GM12878 (cell line): ENCODE data around the gene TMEM131L. TPM values are rescaled to one million over a fixed set of nuclear protein-coding genes. Genes with fewer than 3 reads are reported as not detected.

ENCODE experiments used
- ATAC-seq: fragments of 200-7000 bp; cut with Tn5 transposase; 3 replicates; pipeline ENCODE4 v1.9.1; 2020; ENCODE audit warnings: mild to moderate bottlenecking, moderate library complexity
- BruUV-seq: library from RNA; stranded (reverse); fragments of 400-500 nt; replicated peaks from 2 replicates; lab custom pipeline; 2021; lab: Mats Ljungman, UMichigan
- CTCF ChIA-PET: fragments of 300-600 bp; sonication (Branson Sonifier 250); formaldehyde crosslinking; extraction: SDS; loops from one replicate; lab custom pipeline; 2021; ENCODE audit warnings: inconsistent platforms; lab: Yijun Ruan, JAX
- POLR2A ChIA-PET: fragments of 350-600 bp; formaldehyde crosslinking; extraction: SDS; loops from one replicate; lab custom pipeline; 2021; ENCODE audit warnings: inconsistent platforms; lab: Charles Lee
- RAD21 ChIA-PET: fragments of 300-600 bp; sonication (Branson Sonifier 250); formaldehyde crosslinking; loops from one replicate; lab custom pipeline; 2023; ENCODE audit warnings: antibody characterized with exemption; ENCODE audit not compliant: unreplicated experiment; lab: Charles Lee
- SMC1A ChIA-PET: fragments of 300-600 bp; sonication (Branson Sonifier 250); formaldehyde crosslinking; loops from one replicate; lab custom pipeline; 2023; ENCODE audit not compliant: unreplicated experiment, uncharacterized antibody; lab: Charles Lee
- DNase-seq: peaks from one replicate; pipeline ENCODE4 v3.0.0-alpha.2; 2011; ENCODE audit warnings: low read depth, low spot score
- FAIRE-seq: peaks from 3 replicates; lab custom pipeline; 2011; peaks lifted over from hg19 to GRCh38; lab: Jason Lieb, UNC
- H2AFZ ChIP-seq: 2 replicates; pipeline ENCODE4 v1.6.0; 2011; ENCODE audit warnings: low read depth, low read length, control low read depth; ENCODE audit not compliant: control insufficient read depth
- H3K27ac ChIP-seq: 2 replicates; pipeline ENCODE4 v1.5.1; 2011; ENCODE audit warnings: control low read depth; ENCODE audit not compliant: control insufficient read depth, insufficient read depth
- H3K27me3 ChIP-seq, 2 experiments: replicated peaks in 1 of 2; 2 replicates each; pipeline versions ENCODE4 v1.6.0 to v1.6.1; 2011; ENCODE audit warnings: low read length in 1 of 2; ENCODE audit not compliant: control insufficient read depth in 2 of 2, insufficient read depth in 2 of 2
- H3K36me3 ChIP-seq, 2 experiments: 2 replicates each; pipeline ENCODE4 v1.5.1; 2011; ENCODE audit warnings: low read length in 1 of 2; ENCODE audit not compliant: control insufficient read depth in 2 of 2, insufficient read depth in 2 of 2
- H3K4me1 ChIP-seq: 2 replicates; pipeline ENCODE4 v1.6.1; 2011; ENCODE audit warnings: mild to moderate bottlenecking, low read length, moderate library complexity, mixed read lengths; ENCODE audit not compliant: control insufficient read depth, insufficient read depth
- H3K4me2 ChIP-seq: 2 replicates; pipeline ENCODE4 v1.6.0; 2011; ENCODE audit warnings: control low read depth; ENCODE audit not compliant: control insufficient read depth, insufficient read depth
- H3K4me3 ChIP-seq: fragments of 200-600 bp; sonication (generic); 2 replicates; pipeline ENCODE4 v1.5.1; 2016
- H3K79me2 ChIP-seq: 2 replicates; pipeline ENCODE4 v1.6.0; 2011; ENCODE audit warnings: low read length; ENCODE audit not compliant: control insufficient read depth, insufficient read depth
- H3K9ac ChIP-seq: 2 replicates; pipeline ENCODE4 v1.8.0; 2011; ENCODE audit warnings: low read length, control low read depth, mixed read lengths; ENCODE audit not compliant: control insufficient read depth, insufficient read depth
- H3K9me3 ChIP-seq: replicated peaks from 3 replicates; pipeline ENCODE4 v1.5.1; 2011; ENCODE audit warnings: mild to moderate bottlenecking, low read length; ENCODE audit not compliant: control insufficient read depth, insufficient read depth
- H4K20me1 ChIP-seq: 2 replicates; pipeline ENCODE4 v1.6.0; 2011; ENCODE audit not compliant: control insufficient read depth, insufficient read depth
- EP300 ChIP-seq, 2 experiments: fragments of 150-350 bp in 1 of 2; IDR thresholded peaks; 2 replicates each; pipeline ENCODE4 v1.6.1; 2011 to 2012; ENCODE audit warnings: low read depth in 2 of 2, low read length in 2 of 2, borderline replicate concordance in 1 of 2, improper control_type of control experiment in 1 of 2, inconsistent platforms in 1 of 2; ENCODE audit not compliant: control insufficient read depth in 1 of 2
- GABPA ChIP-seq: IDR thresholded peaks from 2 replicates; pipeline ENCODE4 v1.6.1; 2014; ENCODE audit warnings: antibody characterized with exemption, low read depth, mild to moderate bottlenecking, inconsistent platforms
- MTA3 ChIP-seq: IDR thresholded peaks from 2 replicates; pipeline ENCODE4 v1.6.1; 2012; ENCODE audit warnings: low read length, inconsistent platforms, borderline replicate concordance
- SPI1 ChIP-seq: IDR thresholded peaks from 2 replicates; pipeline ENCODE4 v1.6.1; 2011; ENCODE audit warnings: low read depth, mild to moderate bottlenecking, low read length, moderate library complexity, borderline replicate concordance; ENCODE audit not compliant: insufficient read depth
- STAT3 ChIP-seq: IDR thresholded peaks from 2 replicates; pipeline ENCODE4 v1.6.1; 2011; ENCODE audit warnings: low read depth, low read length, improper control_type of control experiment
- SUZ12 ChIP-seq: fragments of 200-600 bp; sonication (generic); IDR thresholded peaks from one replicate; pipeline ENCODE4 v1.6.1; 2018; ENCODE audit warnings: antibody characterized with exemption, mild to moderate bottlenecking; ENCODE audit not compliant: unreplicated experiment
- TARDBP ChIP-seq: IDR thresholded peaks from 2 replicates; pipeline ENCODE4 v1.6.1; 2016; ENCODE audit warnings: borderline replicate concordance
- TCF3 ChIP-seq: IDR thresholded peaks from 2 replicates; pipeline ENCODE4 v1.6.1; 2012; ENCODE audit warnings: low read depth, mild to moderate bottlenecking, low read length, borderline replicate concordance; ENCODE audit not compliant: insufficient read depth
- WGBS: methylation state at CpG from one replicate; pipeline ENCODE4 v1.1.6; 2016; ENCODE audit warnings: low lambda C conversion rate; ENCODE audit not compliant: insufficient replicate concordance, insufficient coverage; ENCODE audit errors: missing lambda C conversion rate; 5-methylcytosine and 5-hydroxymethylcytosine counted together
- in situ Hi-C: fragments of 300-500 bp; cut with MboI; formaldehyde crosslinking; loops from 9 replicates; pipeline ENCODE4 v1.14.3; 2018; ENCODE audit warnings: mixed read lengths
- intact Hi-C: fragments of 100-400 bp; cut with micrococcal nuclease; formaldehyde crosslinking; loops from one replicate; pipeline ENCODE4 v1.14.2; 2022; ENCODE audit not compliant: unreplicated experiment
- polyA plus RNA-seq, 11 experiments: library from polyadenylated mRNA; depleted of rRNA in 4 of 11; unstranded in 6 of 11; stranded (reverse) in 5 of 11; fragments of >200 nt; fragmentation: Nextera tagmentation in 4 of 11; fragmentation: Illumina TruSeq in 1 of 11; extraction: Ambion mirVana in 4 of 11; extraction: Trizol in 1 of 11; gene quantifications; 1 replicate in 1 of 11; 2 replicates in 10 of 11; pipeline versions ENCODE4 v1.2.1 to v1.2.3, GENCODE V29; 2011 to 2016; ENCODE audit warnings: inconsistent platforms in 2 of 11, missing spikeins in 2 of 11, low read depth in 1 of 11
- total RNA-seq, 4 experiments: library from RNA; depleted of rRNA in 3 of 4; stranded (reverse); fragments of >200 nt in 3 of 4; fragmentation: Illumina TruSeq in 1 of 4; extraction: Trizol in 1 of 4; gene quantifications; 2 replicates each; pipeline versions ENCODE4 v1.2.1 to v1.2.3, GENCODE V29; 2013 to 2021

Gene TMEM131L
- total and polyA plus RNA-seq, 10 of the 15 experiments (the other 5 are each of a cell fraction or from before 2014, with no cell fraction given), result 8.5 to 101 (median 74.4) TPM

DNA sequence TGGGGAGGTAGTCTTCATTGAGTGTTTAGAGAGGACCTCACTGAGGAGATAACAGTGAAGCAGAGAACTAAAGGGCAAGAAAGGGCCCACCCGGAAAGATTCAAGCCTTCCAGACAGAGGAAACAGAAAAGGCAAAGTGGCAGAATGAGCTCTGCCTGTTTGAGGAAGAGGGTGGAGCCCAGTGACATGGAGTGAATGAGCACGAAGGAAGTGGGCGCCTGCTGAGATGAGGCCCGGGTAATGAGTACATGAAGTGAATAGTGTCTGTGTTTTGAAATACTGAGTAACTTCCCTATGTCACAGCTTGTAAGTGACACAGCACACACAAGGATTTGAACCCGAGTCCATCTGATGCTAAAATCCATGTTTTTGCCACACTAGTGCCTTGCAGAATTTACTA, 185.4 kb downstream of the TMEM131L start:
- H3K36me3 ChIP-seq, result no peaks in the 10 kb centered on the region
- POLR2A ChIA-PET, result no interaction called here

GRCh38 chr4:153652051-153652784, 186.1 kb downstream of the TMEM131L start:
- ChIA-PET POLR2A (no interaction called here), SMC1A (interaction anchor here (0.6 to 1.8 kb wide), 3 partner anchors 97 to 306 kb away, joined by 3 to 8 read pairs (median 3); no protein-coding TSS in a partner anchor), CTCF (interaction anchor here (0.6 to 2.7 kb wide), 4 partner anchors 8 to 306 kb away, joined by 3 to 11 read pairs (median 4); no protein-coding TSS in a partner anchor), RAD21 (interaction anchor here (1.0 kb wide), 1 partner anchor 8 kb away, joined by 4 read pairs; no protein-coding TSS in a partner anchor)
- H4K20me1 ChIP-seq, result no peaks in the 10 kb centered on the region
- H2AFZ ChIP-seq, result no peak overlapping the region
- no TSS peak for BruUV-seq
- no peak overlapping the region for H3K9ac ChIP-seq
- no peak overlapping the region for H3K4me2 ChIP-seq
- no peak overlapping the region for H3K27ac ChIP-seq
- H3K79me2 ChIP-seq, result no peaks in the 10 kb centered on the region
- no peaks in the 10 kb centered on the region for H3K4me1 ChIP-seq
- FAIRE-seq (no peak), DNase-seq (no peak), ATAC-seq (no peak)
- intact Hi-C loops (no loop called here), in situ Hi-C loops (no loop called here)
- H3K27me3 ChIP-seq, result no peaks in the 10 kb centered on the region; a peak in 1 of 4 replicates
- TF ChIP-seq SPI1 (0 out of 2 replicates have a peak, but pooled peaks have one; percentile 6), EP300 (IDR thresholded peaks at IDR 0.05; ENCODE audit: borderline replicate concordance in 1 of 2, control insufficient read depth in 1 of 2, low read depth in 2 of 2, low read length in 2 of 2) (no peak)
- no peaks in the 10 kb centered on the region for H3K36me3 ChIP-seq
- no peaks in the 10 kb centered on the region for H3K9me3 ChIP-seq
- 56% methylated on average over 11 of the region's 11 CpGs for WGBS
- no peak overlapping the region for H3K4me3 ChIP-seq

More for the DNA sequence above, 185.4 kb downstream of the TMEM131L start:
- ChIA-PET RAD21 (no interaction called here), SMC1A (interaction anchor here (1.8 kb wide), 1 partner anchor 306 kb away, joined by 8 read pairs; no protein-coding TSS in a partner anchor), CTCF (interaction anchor here (0.6 to 2.7 kb wide), 2 partner anchors 7 to 218 kb away, joined by 3 to 11 read pairs; no protein-coding TSS in a partner anchor)
- no peak for TF ChIP-seq GABPA
- no peak for TF ChIP-seq SUZ12
- no peak for TF ChIP-seq MTA3
- no peak for TF ChIP-seq STAT3
- no peak for TF ChIP-seq TARDBP
- TF ChIP-seq TCF3, result no peak
- no peak overlapping the region for H3K4me3 ChIP-seq
- no peak for DNase-seq
- peak; percentile 43; the same call in 2 of the 3 replicates for ATAC-seq
- H4K20me1 ChIP-seq, result no peaks in the 10 kb centered on the region
- no peak for FAIRE-seq
- H3K4me2 ChIP-seq, result no peak overlapping the region
- H3K79me2 ChIP-seq, result no peaks in the 10 kb centered on the region
- no peak overlapping the region for H3K9ac ChIP-seq
- BruUV-seq, result no TSS peak
- H3K27ac ChIP-seq, result no peak overlapping the region
- no peak overlapping the region for H2AFZ ChIP-seq
- 36% methylated on average over 5 of the region's 5 CpGs for WGBS
- H3K27me3 ChIP-seq, result no peaks in the 10 kb centered on the region; a peak in 1 of 4 replicates
- intact Hi-C loops (no loop called here), in situ Hi-C loops (no loop called here)
- H3K4me1 ChIP-seq, result no peaks in the 10 kb centered on the region
- H3K9me3 ChIP-seq, result no peaks in the 10 kb centered on the region
